Measurements from ENCODE around the gene TMEM125.

Gene TMEM125

DNA sequence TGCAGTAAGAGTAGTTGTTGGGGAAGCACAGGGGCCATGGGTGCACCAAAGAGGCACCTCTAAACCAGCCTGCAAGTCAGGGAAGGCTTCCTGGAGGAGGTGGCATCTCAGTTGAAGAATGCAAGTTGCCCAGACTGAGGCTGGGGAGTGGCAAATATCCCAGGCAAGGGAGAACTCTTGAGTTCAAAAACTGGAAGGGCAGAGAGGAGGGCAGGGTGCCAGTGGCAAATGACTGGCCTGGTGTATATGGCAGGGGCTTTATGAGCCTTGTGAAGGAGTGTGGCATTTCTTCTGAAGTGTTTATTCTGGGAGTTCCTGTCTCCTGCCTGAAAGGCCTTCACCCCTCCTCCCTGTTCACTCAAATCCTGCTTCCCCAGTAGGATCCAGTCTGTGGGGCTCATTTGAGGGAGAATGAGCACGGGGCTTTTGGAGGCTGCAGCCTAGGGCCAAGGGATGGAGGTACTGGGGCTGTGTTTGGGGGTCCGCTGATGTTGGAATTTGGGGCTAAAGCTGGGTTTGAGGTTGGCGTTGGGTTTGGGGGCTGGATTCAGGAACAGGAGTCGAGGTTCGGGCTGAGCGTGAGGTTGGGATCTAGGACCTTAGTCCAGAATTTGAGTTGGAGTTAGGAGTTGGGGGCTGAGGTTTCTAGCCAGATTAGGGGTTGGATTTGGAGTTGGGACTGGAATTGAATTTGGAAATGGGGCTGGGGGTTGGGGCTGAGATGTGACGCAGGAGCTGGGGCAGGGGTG is at the start of gene TMEM125:
TSS of gene TMEM125 (plus strand) at position 357 of the 749 bp plus-strand sequence. CDS start 2,740 bp downstream, outside the sequence.
- no peak for DNase-seq

DNA sequence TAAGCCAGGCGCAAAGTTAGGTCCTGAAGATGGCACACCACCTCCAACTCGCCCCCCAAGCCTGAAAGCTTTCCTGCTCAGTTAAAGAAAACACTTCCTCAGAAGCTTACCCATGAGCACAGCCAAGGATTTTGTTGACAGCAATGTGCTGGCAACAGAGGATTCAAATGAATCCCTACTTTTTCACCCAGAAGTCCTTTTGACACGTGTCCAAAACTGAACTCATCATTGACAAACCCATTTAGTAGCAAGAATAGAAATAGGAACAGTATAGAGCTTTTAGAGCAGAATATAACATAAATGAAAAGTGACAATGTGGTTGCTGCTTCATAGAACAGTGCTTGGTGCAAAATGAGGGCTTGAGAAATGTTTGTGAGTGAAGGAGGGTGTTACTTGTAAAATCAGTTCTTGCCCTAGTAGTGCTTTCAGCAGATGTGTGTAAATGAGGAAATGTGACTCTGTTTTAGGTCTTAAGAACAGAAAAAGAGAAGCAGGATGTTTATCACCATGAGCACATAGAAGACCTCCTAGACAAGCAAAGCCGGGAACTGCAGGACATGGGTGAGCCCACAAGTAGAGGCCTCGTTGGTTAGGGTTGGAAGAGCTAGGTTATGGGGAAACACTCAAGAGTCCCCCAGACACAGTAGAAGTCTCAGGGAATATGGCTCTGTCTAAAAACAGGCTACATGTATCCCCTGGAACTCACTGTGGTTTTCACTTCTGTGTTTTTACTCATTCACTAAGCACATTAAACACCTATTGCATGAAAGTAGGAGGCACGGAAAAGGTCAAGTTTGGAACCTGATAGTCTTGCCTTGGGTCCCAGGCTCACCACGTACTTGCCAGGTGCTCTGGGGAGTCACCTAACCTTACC is 48.6 kb upstream of the TMEM125 start:
- no peak for DNase-seq

DNA sequence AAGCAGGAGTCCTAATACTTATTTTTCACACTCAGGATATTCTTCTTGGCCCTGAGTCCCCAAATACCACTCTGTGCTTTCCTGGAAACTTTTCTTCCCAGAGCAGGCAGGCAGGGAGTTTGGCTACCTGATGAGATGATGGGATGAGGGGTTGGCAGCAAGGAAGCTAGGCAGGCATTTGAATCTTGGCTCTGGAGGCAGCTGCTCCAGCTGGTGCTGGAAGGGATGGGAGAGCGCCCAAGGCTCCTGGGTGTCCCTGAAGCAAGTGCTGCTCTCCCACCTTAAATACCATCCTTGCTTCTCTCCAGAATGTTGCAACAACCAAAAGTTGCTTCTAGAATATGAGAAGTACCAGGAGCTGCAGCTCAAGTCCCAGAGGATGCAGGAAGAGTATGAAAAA is 48.0 kb upstream of the TMEM125 start:
- no peak for DNase-seq

DNA sequence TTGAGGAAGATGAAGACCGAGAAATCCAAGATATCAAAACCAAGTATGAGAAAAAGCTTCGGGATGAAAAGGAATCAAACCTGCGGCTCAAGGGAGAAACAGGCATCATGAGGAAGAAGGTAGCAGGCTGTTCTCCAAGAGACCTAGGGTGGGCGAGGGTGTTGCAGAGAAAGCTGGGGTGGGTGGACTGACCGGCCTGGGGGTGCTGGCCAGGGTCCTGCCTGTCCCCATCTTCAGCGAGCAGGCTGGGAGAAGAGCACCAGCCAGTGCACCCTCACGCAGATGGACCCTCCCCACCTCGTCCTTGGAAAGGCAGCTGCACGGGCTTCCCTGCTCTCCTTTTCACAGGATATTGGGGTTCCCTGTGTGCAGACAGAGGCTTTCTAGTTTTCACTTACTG is 46.9 kb upstream of the TMEM125 start:
- no peak for DNase-seq

DNA sequence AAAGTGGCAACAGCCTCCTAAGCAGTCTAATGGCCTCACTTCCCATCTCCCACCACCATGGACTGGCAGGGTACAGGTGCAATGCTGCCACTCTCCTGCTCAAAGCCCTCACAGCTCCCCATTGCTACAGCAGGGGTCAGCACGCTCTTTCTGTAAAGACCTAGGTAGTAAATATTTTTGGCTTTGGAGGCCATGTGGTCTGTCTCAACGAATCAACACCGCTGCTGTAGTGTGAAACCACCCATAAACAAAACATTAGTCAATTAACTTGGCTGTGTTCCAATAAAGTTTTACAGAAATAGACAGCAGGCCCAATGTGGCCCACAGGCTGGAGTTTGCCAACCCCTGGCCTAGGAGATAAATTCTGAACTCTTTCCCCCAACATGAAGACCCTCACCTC is 44.6 kb upstream of the TMEM125 start:
- DNase-seq = no peak

DNA sequence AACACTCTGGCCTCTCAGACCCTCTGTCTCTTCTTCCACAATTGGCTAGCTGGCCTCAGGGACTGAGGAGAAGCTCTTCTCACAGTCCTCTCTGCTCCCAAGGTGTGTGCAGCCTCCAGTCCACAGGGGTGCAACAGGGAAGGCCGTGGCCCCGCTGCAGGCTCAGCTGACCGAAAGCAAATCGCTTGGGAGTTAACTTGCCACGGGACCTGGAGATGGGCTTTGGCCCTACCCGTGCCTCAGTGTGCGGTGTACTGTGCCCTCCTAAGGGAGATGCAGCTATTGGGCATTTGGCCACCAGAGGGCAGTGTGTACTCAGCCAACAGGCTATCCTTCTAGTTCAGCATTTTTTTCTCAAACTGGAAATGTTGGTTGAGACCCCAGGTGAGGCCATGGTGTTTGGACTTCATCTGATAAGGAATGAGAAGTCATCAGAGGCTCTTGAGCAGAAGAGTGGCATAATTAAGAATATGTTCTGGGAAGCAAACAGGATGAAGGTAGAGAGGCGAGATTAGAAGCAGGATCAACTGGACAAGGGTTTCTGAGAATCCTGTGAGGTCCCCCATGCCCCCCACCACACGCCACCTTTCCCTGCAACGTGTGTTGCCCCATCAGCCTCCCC is 42.5 kb upstream of the TMEM125 start:
- DNase-seq = peak; percentile 66

DNA sequence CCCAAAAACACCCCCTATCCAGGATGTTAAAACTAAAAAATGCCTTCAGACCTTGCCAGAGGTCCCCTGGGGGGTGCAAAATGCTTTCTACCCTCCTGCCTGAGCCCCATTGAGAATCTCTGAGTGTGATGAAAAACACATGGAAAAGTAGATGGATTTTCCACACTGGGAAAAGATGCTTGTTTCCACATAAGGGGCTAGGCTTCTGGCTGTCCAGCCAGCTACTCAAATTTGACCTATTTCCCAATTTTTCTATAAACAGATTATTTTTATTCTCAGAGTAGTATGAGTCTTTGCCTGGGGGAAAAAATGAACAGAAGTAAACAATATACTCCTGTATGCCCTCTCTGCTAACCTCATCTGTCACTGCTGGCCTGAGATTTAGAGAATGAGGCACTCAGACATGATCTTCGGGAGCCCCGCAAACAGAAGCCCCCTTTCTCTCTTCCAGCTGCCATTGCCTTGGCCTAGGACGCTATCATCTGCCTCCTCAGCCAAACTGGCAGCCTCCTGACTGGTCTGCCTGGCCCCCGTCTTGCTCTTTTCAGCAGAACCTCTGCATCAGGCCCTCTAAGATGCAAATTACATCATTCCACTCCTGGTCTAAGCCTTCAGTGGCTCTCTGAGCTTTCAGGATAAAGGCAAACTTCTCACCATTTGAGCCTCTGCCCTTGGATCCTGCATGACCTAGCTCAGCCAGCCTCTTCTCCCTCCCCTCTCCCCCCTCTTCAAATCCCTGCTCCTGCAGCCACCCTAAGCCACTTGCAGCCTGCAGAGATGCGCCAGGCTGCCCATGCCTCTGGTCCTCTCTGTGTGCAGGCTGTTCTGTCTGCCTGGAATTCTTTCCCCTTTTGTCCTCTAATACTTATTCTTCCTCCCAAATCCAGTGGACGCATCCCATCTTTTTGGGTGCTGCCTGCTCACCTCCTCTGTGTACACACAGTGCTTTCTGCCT is 39.7 kb upstream of the TMEM125 start:
- no peak for DNase-seq

DNA sequence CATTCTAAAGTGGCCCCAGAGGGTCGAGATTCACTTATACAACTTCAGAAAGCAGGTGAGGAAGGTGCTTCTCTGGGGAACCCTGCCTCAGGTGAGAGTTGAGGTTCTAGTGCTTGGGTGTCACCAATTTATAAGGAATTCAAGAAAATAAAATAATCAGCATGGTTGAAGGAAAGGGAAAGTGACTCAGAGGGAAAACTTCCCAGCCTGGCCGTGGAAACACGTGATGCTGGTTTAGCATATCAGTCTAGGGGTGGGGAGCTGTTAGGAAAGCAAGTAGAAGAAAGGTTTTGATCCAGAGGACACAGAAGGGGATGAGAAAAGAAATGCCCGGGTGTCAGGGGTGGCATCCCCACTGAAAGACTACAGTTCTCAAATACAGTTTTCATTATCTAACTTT is 37.7 kb upstream of the TMEM125 start:
- DNase-seq = no peak

DNA sequence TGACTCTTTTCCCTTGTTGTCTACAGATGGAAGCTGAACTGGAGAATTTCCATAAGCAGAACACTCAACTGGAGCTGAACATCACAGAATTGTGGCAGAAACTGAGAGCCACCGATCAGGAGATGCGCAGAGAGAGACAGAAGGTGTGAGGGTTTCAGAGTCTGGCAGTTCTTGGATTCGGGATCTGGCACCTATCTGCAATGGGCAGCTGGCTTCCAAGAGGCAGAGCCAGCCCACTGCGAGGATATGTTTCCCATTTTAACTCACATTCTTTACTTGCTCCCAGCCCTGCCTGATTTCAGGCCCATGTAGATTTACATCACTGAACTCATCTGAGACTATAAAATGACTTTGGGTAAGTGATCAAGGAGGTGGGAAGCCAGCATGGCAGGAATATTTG is 37.3 kb upstream of the TMEM125 start:
- DNase-seq = no peak

DNA sequence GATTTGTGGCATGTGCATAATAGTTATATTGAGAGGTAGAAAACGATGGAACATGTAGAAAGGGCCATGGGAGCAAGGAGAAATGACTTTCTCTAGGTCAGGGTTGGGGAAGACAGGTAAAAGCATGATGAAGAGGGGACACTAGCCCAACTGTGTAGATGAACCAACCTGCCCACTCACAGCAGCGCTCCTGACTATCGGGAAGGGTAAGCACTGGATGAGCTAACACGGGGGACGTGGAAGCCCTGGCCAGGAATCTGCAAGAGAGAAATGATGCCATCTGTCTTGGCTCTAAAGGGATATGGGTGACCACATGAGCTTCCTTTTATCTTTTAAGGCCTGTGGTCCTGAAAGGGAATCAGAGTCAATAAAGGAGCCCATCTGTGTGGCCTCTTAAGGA is 36.2 kb upstream of the TMEM125 start:
- DNase-seq = no peak

DNA sequence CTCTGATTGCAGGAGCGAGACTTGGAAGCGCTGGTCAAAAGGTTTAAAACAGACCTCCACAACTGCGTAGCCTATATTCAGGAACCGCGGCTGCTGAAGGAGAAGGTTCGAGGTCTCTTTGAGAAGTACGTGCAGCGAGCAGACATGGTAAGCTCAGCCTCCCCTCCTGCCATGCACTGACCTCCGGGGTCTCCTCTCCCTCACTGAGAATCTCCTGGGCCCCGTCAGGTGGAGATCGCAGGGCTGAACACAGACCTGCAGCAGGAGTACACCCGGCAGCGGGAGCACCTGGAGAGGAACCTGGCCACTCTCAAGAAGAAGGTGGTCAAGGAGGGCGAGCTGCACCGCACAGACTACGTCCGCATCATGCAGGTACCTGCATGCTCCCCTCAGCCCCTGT is 35.5 kb upstream of the TMEM125 start:
- no peak for DNase-seq

DNA sequence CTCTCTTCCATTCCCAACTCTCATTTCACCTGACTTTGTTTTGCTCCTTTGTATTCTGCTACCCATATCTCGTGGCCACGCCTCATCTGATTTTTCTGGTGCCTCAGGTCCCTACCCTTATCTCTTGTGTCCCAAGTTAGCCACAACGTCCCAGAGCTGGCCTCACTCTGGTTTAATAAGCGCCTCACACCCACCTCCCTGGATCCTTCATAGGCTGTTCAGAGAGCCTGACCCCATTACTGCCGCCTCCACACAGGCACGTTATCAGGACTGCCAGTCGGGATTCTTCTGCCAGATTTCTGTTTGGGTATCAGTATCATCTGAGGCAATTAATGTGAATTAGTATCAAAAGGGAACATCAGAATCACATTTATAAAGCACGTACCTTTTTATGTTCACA is 34.7 kb upstream of the TMEM125 start:
- DNase-seq = no peak

DNA sequence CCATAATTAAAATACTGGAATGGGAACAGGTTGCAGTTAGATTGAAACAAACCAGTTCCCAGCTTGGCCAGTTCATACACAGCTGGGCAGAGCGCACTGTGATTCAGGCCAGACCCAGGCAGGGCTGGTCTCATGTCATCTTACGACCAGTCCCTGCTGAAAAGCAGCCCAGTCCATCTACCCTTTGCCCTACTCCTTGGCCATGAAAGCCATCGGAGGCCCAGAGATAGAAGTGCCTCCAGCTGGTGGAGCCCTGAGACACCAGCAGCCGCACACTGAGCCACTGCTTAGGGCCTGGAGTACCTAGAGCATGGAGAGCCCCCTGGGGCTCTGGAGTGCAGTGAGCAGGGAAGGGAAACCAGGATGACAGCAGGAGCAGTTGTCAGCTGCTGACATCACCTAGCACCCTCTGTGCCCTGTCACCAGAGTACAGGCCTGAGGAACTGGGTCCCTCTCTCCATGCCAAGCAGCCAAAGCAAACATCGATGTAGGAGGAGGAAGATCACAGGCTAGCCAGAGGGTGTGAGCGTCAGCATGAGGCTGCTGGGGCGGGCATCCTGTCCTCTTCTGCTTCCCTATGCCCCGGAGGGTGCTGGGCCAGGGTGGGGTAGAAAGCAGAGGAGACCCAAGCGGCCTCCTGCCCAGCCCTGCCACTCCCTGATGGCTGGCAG is 34.2 kb upstream of the TMEM125 start:
- no peak for DNase-seq

DNA sequence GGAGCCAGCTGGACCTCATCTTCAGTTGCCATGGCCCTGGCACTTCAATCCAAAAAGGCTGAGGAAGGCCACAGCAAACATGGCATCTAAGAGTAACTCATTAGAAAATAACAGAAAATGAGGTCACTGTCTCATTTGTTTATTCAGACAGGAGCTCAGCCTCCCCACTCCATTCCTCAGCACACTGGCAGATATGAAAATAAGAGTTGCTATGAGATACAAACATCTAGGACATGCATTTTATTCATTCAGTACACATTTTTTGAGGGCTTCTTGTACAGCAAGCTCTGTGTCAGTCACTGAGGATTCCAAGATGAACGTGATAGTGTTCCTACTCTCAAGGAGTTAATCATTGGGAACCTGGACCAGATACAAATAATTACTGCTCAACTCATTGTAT is 32.7 kb upstream of the TMEM125 start:
- no peak for DNase-seq

DNA sequence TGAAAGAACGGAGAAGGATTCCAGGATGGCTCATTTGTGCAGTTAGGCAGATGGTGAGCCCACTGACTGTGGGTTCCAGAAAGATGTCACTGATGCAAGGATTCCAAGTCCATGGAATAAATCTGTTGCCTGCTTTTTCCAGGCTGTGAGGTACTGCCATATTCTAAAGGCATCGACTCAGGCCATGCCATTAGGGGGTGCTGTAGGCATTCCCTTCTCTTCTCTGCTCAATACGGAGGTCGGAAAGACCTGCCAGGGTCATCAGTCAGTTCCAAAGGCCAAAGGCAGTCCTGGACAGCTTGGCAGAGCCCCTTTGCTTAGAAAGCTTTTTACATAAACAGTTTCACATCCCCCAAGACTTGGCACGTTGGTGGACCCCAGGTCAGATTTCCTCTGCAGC is 31.7 kb upstream of the TMEM125 start:
- DNase-seq = no peak

DNA sequence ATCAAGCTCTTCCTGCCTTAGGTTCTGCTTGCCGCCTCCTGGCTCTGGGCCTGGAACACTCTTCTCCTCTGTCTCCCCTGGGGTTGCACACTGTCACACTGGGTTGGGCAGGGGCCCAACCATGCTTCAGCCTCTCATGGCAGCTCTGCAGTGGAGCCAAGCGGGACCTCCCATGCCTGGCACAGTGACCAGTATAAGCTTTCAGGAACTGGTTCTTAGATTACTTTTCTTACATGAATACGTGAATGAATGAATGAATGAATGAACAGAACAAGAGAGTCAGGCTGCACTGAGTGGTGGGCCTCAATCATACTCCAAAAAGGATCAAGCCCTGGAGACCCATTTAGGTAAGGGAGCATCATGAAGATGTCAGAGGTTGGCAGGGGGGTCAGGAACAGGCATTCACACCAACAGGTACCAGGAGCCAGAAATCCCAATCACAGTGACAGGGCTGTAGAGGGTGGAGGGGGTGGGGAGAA is 30.8 kb upstream of the TMEM125 start:
- no peak for DNase-seq

DNA sequence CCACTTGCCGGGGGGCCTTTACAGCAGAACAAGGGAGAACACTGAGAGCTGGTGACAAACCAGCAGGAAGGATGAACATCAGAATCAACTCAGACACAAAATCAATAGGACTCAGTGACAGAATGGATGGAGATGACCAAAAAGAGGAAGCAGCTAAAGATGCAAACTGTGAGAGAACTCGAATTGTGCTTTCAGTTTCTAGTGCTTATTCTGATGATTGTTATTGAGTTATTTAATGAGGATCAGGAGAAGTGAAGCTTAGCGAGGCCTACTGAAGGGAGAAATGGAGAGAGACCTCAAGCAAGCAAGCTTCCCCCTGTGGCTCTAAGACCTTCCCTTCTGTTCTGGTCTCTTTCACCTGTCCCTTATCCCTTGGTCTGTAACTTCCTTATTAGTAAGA is 30.3 kb upstream of the TMEM125 start:
- DNase-seq = no peak

DNA sequence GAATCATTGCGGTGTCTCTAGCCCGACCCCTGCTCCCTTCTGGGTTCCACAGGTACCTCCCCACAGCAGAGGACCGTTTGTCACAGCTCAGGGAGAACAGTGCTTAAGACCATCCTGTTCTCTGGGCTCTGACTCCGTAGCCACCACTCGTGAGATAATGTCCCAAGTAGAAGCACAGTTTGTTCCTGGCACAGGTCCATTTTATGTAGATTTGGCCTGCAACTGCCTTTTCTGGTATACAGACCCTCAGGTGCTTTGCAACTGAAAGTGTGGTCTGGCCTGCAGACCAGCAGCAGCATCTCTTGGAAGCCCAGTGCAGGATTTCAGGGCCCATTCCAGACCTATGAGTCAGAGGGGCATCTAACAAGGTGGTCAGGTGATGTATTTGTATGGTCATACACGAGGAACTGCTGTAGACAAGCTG is 28.4 kb upstream of the TMEM125 start:
- DNase-seq = no peak

DNA sequence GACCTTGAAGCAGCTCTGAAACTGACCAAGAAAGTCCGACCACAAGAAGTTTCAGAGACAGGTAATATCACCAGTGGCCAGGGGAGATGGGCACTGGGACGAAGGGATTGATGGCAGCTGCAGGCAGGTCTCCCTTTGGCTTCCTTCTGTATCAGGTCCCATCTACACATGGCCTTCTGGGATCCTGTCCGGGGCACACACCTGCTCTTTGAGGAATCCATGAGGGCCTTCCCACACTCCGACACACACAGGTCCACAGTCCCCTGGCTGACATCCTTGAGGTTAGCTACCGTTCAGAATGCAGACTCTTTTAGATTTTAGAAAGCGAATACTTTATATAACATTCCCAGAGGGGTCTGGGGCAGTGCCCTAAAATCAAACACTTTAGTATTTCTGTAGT is 26.5 kb upstream of the TMEM125 start:
- DNase-seq = no peak

DNA sequence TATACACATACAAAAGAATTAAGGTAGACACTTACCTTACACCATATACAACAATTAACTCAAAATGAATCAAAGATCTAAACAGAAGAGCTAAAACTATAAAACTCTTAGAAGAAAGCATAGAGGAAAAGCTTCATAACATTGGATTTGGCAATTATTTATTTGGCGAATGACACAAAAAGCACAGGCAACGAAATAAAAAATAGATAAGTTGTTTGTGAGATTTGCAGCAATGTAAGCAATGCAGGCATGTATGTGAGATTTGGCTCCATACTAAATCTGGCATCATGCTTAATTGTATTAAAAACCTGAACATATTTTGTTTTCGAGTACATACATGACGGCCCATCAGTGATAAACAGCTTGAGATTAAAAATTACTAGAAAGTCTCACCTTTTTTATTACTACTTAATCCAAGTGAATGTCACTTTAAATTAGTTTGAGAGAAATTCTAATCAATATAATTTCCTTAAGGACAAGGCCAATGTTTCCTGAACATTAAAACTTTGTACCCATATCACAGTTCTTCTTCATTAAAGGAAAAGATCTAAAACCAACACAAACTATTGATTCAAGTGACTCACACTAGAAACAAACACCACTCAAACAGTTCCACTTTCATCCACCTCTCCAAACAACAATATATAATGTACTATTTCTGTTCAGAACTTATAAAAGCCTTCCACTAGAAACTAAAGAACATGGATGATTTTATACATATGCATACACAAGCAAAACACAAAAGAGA is 23.1 kb upstream of the TMEM125 start:
- DNase-seq = no peak

DNA sequence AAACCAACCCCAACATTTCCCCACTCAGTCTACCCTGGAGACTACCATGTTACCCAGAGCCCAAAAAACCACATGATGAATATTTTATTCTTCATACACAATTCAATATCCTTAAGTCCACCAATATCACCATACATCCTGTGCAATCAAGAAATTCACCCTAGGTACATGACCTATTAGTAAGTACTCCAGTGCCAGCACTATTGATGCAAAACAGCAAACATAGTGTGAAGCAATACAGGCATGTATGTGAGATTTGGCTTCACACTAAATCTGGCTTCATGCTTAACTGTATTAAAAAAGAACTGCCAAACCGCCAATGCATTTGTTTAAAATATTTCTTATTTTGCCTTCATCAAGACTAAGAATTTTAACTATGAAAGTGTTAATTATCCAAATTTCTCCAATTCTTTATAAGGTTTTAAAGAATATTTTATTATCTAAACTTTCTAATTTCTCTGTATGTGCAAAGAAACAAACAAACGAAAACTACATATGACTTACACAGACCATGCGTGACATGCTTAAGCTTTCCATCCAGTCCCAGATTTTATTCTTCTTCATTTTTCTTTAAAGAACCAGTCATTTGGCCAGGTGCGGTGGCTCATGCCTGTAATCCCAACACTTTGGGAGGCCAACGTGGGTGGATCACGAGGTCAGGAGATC is 22.4 kb upstream of the TMEM125 start:
- DNase-seq = no peak

All from NCI-H2227 treated with DMSO at 0.1 percent for 48 hours (cell line).